ENCODE measurements around the gene NUDT8. TPM values are rescaled to one million over a fixed set of nuclear protein-coding genes. Genes with fewer than 3 reads are reported as not detected.

The NUDT8 gene
- total RNA-seq, 4 donors from 2014 or later: 3.5 to 7.6 TPM; not detected in 2

DNA sequence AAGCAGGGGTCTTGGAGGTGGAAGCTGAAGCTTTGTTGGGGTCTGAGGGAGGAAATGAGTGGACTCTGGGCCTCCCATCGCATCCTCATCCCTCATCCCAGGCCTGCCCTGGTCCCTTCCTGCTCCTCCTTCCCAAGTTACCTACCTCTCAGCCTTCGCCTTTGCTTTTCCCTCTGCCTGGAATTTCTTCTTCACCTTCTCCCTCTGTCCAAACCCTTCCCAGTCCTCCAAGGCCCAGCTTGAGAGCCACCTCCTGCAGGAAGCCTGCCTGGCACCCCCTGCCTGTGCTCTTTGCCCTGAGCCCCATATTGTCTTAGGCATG is 2.1 kb upstream of the NUDT8 start:
- Histone ChIP-seq H3K4me3 (no peak overlapping the region), H3K9me3 (no peaks in the 10 kb centered on the region), H3K36me3 (no peaks in the 10 kb centered on the region), H3K27me3 (no peaks in the 10 kb centered on the region), H3K4me1 (peaks cover 0 to 5% of the 10 kb centered on the region in 2 donors), H3K27ac (no peak overlapping the region)
- intact Hi-C loops (cut with DNase I; ENCODE audit: low total_unique reads): no loop called here
- DNase-seq: no peak
- no peak for TF ChIP-seq POLR2A (IDR thresholded peaks at IDR 0.05)
- TF ChIP-seq, protein P1, sequence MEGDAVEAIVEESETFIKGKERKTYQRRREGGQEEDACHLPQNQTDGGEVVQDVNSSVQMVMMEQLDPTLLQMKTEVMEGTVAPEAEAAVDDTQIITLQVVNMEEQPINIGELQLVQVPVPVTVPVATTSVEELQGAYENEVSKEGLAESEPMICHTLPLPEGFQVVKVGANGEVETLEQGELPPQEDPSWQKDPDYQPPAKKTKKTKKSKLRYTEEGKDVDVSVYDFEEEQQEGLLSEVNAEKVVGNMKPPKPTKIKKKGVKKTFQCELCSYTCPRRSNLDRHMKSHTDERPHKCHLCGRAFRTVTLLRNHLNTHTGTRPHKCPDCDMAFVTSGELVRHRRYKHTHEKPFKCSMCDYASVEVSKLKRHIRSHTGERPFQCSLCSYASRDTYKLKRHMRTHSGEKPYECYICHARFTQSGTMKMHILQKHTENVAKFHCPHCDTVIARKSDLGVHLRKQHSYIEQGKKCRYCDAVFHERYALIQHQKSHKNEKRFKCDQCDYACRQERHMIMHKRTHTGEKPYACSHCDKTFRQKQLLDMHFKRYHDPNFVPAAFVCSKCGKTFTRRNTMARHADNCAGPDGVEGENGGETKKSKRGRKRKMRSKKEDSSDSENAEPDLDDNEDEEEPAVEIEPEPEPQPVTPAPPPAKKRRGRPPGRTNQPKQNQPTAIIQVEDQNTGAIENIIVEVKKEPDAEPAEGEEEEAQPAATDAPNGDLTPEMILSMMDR (IDR thresholded peaks at IDR 0.05): no peak

DNA sequence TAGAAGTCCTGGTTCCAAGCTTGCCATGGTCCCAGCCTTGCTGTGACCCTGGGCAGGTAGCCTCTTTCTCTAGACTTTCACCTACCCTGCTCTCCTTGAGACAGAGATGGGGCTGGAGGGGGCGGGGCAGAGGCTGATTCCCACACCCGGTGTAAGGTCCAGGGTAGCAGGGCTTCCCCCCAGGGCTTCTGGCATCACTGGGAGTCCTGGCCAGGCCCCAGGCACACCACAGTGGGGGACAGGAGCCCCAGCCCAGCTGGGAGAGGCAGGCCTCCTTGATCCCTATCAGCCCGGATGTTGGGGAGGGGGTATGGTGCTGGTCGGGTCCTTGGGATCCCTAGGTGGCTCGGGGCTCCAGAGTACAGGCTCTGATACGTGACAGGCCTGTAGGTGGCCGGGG is 1.7 kb upstream of the NUDT8 start:
- Histone ChIP-seq H3K27me3 (no peaks in the 10 kb centered on the region), H3K27ac (no peak overlapping the region), H3K36me3 (no peaks in the 10 kb centered on the region), H3K9me3 (no peaks in the 10 kb centered on the region), H3K4me3 (no peak overlapping the region), H3K4me1 (peaks cover 0 to 5% of the 10 kb centered on the region in 2 donors)
- TF ChIP-seq, protein P1 (IDR thresholded peaks at IDR 0.05): no peak
- TF ChIP-seq POLR2A (IDR thresholded peaks at IDR 0.05): no peak
- intact Hi-C loops (cut with DNase I; ENCODE audit: low total_unique reads): no loop called here
- peak in 1 of 2 donors; percentile 28 for DNase-seq

DNA sequence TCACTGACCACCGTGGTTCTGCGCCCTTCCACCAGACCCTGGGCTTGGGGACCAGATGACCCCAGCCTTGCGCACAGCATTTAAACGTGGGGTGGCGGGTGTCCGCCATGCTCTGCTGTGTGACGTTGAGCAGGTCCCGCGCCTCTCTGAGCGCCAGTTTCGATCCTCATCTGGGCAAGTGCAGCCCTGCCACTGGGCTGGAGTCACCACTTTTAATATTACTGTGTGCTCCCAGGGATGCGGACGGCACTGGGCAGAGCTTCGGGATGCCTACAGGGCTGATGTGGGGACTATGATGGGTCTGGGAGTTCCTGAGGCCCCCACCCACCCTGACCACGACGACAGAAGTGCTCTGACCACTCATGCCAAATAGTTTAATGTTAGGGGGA is 1.2 kb upstream of the NUDT8 start:
- Histone ChIP-seq H3K4me3 (peak overlapping the region; percentile 70 to 91), H3K27me3 (no peaks in the 10 kb centered on the region), H3K9me3 (no peaks in the 10 kb centered on the region), H3K4me1 (peaks cover 0 to 5% of the 10 kb centered on the region in 2 donors), H3K27ac (peak overlapping the region; percentile 90 to 99), H3K36me3 (no peaks in the 10 kb centered on the region)
- intact Hi-C loops (cut with DNase I; ENCODE audit: low total_unique reads): no loop called here
- no peak for TF ChIP-seq POLR2A (IDR thresholded peaks at IDR 0.05)
- TF ChIP-seq, protein P1 (IDR thresholded peaks at IDR 0.05): no peak
- DNase-seq: peak in 1 of 2 donors; percentile 12

DNA sequence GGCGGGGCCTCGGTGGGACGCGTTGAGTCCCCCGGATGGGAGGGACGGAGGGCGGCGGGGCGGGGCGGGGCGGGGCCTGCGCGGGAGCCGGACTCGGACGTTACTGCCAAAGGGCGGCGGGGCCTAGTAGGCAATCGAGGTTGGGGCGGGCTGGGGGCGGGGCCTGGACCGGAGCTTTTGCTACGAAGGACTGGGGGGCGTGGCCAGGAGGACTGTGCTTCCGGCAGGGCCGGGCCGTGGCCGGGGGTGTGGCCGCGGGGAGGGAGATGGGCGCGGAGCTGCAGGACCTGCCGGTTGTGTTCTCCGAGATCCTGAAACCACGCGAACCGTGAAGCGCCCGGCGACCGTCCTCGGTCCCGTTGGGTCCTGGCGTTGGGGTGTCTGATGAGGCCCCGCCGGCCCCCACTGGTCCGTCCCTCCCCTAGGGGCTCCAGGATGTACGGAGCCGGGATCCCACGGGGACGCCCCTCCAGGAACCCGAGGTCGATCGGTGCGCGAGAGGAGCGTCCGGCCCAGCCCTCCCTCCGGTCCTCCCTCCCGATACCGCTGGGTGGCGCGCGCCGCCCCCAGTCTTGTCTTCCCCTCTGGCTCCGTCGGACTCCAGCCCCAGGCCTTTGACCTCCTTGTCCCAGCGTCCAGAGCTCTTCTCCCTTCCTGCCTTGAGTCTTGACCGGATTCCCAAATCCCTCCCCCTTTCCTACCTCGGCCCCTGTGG is 648 bp upstream of the NUDT8 start:
- DNase-seq: peak; percentile 98 to 99
- Histone ChIP-seq H3K4me3 (peak overlapping the region; percentile 70 to 91), H3K36me3 (no peaks in the 10 kb centered on the region), H3K4me1 (peaks cover 0 to 5% of the 10 kb centered on the region in 2 donors), H3K9me3 (no peaks in the 10 kb centered on the region), H3K27me3 (no peaks in the 10 kb centered on the region), H3K27ac (peak overlapping the region; percentile 90 to 99)
- intact Hi-C loops (cut with DNase I; ENCODE audit: low total_unique reads): no loop called here
- peak; percentile 63 to 82 for TF ChIP-seq POLR2A (IDR thresholded peaks at IDR 0.05)
- TF ChIP-seq, protein P1 (IDR thresholded peaks at IDR 0.05): peak; percentile 32 to 68 (median 59)

DNA sequence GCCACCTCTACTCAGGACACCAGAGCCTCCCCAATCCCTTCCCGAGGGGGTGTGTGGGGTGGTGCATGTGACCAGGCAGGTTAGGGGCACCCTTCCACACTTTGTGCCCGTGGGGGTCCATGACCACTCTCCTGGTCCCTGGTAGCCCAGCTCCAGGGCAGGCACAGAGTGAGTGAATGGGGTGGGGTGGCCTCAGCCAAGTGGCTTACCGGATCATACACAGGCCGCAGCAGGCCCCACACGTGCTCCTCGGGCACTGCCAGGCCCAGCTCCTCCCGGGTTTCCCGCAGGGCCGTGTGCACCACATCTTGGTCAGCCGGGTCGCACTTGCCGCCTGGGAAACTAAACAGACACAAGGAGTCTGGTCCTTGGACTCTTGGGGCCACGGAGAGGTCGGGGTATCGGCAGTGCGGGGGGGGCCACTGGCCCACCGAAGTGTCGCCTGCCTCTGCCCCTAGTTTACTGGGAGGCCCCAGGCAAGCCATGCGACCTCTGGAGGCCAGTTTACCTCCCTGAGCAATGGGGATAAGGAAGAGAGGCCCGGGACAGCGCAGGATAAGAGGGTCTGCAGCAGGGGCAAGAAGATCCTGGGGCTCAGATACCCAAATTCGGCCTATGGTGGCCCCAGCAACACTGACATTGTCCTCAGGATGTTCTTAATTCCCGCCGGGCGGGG is 889 bp downstream of the NUDT8 start:
- DNase-seq: no peak
- intact Hi-C loops (cut with DNase I; ENCODE audit: low total_unique reads): no loop called here

More for the DNA sequence above, 889 bp downstream of the NUDT8 start:
- no peak for TF ChIP-seq POLR2A (IDR thresholded peaks at IDR 0.05)
- TF ChIP-seq, protein P1 (IDR thresholded peaks at IDR 0.05): no peak
- H3K4me1 ChIP-seq: peaks cover 0 to 5% of the 10 kb centered on the region in 2 donors
- H3K27ac ChIP-seq: peak overlapping the region; percentile 90 to 99
- no peaks in the 10 kb centered on the region for H3K9me3 ChIP-seq
- peak overlapping the region; percentile 48 to 70 for H3K4me3 ChIP-seq
- no peaks in the 10 kb centered on the region for H3K36me3 ChIP-seq
- no peaks in the 10 kb centered on the region for H3K27me3 ChIP-seq
